Measurements from ENCODE around the gene WDR72.
"Not testable (repeated sequence)": the region's sequence is repeated elsewhere in the genome, so short reads cannot be mapped to it uniquely, and the experiment has no call there.

Gene WDR72

GRCh38 chr15:53713218-53713617, 46.2 kb downstream of the WDR72 start:
- DNase-seq (ENCODE audit: low read depth), result no peak
- H3K4me3 ChIP-seq (ENCODE audit: low read depth, low read length), result no peak overlapping the region
- TF ChIP-seq CTCF (IDR thresholded peaks at IDR 0.05; ENCODE audit: control insufficient read depth, extremely low read depth, insufficient read depth), result no peak

- TF ChIP-seq CTCF (IDR thresholded peaks at IDR 0.05; ENCODE audit: control insufficient read depth, extremely low read depth, insufficient read depth), result no peak
- no peak for DNase-seq (ENCODE audit: low read depth)
- no peak overlapping the region for H3K4me3 ChIP-seq (ENCODE audit: low read depth, low read length)
These were observed 48.6 kb downstream of the WDR72 start for GRCh38 chr15:53710906-53711305.

GRCh38 chr15:53709821-53710220, 49.6 kb downstream of the WDR72 start:
- H3K4me3 ChIP-seq (ENCODE audit: low read depth, low read length), result no peak overlapping the region
- DNase-seq (ENCODE audit: low read depth), result no peak
- no peak for TF ChIP-seq CTCF (IDR thresholded peaks at IDR 0.05; ENCODE audit: control insufficient read depth, extremely low read depth, insufficient read depth)

- no peak for TF ChIP-seq CTCF (IDR thresholded peaks at IDR 0.05; ENCODE audit: control insufficient read depth, extremely low read depth, insufficient read depth)
- no peak overlapping the region for H3K4me3 ChIP-seq (ENCODE audit: low read depth, low read length)
- DNase-seq (ENCODE audit: low read depth), result no peak
These were observed 64.1 kb downstream of the WDR72 start for GRCh38 chr15:53695365-53695764.

- no peak for TF ChIP-seq CTCF (IDR thresholded peaks at IDR 0.05; ENCODE audit: control insufficient read depth, extremely low read depth, insufficient read depth)
- H3K4me3 ChIP-seq (ENCODE audit: low read depth, low read length), result no peak overlapping the region
- DNase-seq (ENCODE audit: low read depth), result no peak
These were observed 65.0 kb downstream of the WDR72 start for GRCh38 chr15:53694476-53694874.

GRCh38 chr15:53693729-53694475, 65.6 kb downstream of the WDR72 start:
- no peak overlapping the region for H3K4me3 ChIP-seq (ENCODE audit: low read depth, low read length)
- no peak for TF ChIP-seq CTCF (IDR thresholded peaks at IDR 0.05; ENCODE audit: control insufficient read depth, extremely low read depth, insufficient read depth)
- peak; percentile 67 for DNase-seq (ENCODE audit: low read depth)

GRCh38 chr15:53684162-53684561, 75.3 kb downstream of the WDR72 start:
- not testable (repeated sequence) for DNase-seq (ENCODE audit: low read depth)
- peak overlapping the region; percentile 41 for H3K4me3 ChIP-seq (ENCODE audit: low read depth, low read length)
